NCI-H524 (cell line): ENCODE data around the gene ARID5B.

Experiments used
- DNase-seq, 2 experiments: peaks; one replicate each; lab custom pipeline; 2025; lab: John Stamatoyannopoulos, UW

The ARID5B gene

DNA sequence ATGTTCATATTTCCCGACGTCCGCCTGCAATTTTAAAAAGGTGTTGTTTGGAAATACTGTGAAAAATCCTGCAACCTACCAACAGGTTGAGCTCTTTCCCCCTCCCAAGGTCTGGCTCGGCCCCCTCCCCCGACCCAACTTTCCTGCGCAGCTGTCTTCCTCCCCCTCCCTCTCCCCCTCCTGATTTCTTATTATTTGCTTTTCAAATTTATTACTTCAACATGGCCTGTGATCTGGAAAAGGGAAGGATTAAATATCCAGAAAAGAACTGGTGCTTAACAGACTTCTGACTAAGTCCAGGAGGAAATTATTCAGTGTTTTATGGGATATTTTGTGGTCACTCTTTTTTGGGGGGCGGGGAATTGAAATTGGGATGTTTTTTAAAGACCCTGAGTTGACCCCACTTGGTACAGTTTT is 2.4 kb downstream of the ARID5B start:
- peak in 1 of 2 experiments; percentile 7 for DNase-seq

DNA sequence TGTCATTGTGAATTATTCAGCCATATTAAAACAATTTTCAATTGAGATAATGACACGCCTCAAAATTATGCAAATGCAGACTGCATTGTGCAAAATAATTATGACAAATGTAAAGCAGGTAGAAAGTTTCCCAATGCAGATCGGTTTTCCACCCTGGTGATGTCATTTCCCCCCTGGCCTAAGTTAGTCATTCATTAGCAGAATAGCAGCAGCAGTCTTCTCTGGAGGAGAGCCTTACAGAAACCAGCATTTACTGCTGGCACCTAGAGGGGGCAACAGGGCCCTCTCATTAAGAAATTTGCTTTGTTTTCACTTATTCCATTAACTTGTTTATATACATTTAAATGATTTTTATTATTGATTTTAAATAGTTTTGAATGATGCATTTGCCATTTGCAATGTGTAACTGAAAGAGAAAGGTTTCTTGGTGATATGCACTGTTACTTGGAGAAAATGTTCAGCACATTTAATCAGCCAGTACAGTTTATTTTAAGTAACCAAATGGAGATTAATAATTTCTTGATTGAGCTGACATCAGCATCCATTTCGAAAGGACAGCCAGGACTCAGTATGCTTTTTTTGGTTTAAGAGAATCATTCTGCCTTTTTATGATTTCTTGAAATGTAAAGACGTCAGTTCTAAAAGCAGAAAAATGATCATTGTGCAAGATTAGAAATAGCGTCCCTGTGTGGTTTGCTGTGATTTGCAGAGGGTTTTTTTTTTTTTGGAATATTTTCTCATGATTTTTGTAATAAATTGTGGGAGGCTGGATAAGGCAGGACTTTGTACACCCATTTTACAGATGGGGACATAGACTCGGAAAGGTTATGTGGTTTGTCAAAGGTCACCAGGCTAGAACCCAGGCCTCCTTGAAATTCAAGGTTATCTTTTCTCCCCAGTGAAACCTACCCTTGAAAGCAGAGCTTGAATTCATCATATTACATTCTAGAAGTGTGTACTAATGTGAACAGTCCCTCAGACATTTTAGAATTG is 3.5 kb downstream of the ARID5B start:
- no peak for DNase-seq

DNA sequence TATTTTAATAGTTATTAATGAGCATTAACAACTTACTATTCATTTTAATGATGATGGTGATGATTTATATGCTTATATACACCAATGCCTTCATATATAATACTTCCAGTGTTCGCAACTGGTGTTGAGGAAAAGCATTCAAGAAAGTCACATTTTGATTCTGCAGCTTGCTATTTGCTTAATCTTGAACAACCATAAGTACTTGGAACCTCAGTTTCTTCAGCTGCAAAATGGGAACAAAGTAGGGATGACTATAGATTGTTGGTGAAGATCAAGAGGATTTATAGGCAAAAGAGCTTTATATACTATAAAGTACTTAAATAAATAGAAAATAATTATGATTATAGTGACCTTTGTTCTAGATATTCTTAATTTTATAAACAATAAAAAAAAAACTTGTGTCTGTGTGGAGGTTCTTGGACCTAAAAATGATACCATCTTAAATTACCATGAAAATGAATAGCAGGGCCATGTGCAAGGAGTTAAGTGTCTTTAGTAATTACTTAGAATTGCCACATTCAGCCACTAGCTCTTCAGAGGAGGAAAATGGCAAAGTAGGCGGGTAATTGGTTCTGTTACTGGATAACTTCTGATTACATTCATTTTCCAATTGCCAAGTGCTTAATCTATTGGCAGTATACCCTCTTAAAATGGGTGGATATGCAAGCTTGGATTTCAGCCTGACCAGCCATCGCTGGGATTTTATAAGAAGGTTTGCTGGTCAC is 4.5 kb downstream of the ARID5B start:
- DNase-seq = no peak

DNA sequence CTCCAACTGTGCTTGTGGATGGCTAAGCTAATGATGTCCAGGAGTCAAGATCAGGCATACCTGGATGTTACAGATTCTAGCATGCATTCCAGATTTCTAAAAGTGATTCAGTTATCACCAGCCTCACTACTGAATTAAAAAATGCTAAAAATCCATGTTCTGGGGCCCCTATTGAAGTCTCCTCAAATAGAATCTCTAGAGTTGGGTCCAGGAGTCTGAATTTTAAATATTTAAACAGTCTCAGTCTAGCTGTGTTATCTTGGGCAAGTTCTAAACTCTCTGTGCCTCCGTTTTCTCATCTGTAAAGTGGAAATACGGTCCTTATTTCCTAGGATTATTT is 5.0 kb downstream of the ARID5B start:
- no peak for DNase-seq

DNA sequence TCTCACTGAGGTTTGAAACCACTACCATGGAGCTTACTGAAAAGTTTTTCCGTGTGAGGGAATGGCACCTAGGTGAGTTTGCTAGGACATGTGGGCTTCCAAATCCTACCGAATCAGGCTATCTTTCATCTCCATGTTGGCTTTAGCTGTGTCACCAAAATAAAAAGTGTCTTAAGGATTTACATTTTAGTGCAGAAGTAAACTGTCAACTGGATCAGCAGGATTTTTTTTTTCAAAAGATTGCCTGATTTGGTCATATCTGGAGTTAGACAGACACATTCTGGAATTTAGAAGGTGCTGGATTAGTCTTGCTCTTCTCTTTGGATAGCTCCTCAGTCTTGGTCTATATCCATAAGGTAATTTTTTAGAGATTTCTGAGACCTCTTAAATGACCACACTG is 5.5 kb downstream of the ARID5B start:
- no peak for DNase-seq

DNA sequence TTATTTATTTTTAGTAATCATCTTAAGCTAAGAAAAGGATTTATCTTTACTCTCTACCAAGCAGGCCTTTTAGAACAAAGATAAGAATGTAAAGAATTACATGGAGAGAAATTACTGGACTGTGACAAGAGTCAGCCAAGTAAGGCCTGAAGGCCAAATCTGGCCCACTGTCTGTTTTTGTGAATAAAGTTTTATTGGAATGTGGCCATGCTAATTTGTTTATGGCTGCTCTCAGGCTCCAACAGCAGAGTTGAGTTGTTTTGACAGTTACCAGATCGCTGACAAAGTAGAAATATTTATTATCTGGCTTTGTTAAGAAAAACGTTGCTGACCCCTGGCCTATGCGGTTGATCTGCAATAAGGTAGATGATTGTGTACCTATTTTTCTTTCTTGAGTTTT is 6.1 kb downstream of the ARID5B start:
- DNase-seq = no peak

DNA sequence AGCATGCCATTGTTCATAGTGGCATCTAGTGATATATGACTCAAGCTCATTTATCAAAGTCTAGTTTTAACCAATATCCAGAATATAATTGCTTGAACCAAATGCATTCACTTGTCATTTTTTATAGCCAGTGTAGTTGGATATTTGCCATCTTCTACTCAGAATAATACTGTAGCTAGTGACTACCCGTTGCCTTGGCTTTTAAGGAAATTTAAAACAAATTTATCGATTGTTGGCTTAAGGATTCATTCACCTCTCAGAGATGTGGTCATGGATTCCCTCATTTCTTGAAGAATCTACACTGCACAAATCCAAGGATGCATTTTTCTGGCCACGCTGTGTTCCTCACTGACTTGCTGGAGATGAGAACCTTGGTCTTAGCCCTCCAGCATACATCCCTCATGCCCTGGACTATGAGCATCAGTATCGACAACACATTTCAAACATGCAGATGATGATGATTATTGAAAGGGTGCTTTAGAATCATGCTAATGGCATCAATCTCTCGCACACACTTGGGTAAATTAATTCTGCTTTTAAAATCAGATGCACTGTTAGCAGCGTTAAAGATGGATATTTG is 8.8 kb downstream of the ARID5B start:
- no peak for DNase-seq

DNA sequence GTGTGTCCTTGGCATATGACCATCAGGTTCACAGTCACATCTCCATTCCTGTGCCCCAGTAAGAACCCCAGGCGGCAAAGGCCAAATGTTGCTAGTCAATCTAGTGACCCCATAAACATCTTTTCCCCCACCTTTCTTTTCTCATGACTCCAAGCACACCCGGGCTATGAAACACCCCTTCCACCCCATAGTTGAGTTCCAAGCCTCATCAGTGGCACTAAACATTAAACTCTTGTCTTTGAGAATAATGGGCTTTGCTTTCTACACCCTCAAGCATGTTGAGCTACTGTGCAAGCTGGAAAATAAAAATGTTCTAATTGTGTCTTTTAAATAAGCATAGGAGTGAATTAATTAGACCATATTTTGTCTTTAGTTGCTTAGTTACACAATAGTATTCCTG is 9.4 kb downstream of the ARID5B start:
- DNase-seq = no peak

DNA sequence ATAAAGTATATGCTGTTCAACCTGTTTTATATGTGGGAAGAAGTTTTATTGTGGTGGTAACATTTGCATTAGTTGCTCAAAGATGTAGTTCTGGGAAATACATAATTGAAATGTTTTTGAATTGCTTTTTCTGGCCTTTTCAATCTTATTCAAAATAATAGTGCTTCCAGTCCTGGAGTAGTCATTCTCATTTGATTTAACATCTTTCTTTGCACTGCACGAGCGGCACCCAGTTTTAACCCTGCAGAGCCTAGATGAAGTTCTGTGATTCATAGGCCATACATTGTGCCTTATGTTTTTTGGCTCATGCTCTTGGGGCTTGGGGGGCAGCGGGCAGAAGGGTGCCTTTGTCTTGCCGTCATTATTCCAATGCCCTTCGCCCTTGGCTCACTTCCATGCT is 9.9 kb downstream of the ARID5B start:
- no peak for DNase-seq

DNA sequence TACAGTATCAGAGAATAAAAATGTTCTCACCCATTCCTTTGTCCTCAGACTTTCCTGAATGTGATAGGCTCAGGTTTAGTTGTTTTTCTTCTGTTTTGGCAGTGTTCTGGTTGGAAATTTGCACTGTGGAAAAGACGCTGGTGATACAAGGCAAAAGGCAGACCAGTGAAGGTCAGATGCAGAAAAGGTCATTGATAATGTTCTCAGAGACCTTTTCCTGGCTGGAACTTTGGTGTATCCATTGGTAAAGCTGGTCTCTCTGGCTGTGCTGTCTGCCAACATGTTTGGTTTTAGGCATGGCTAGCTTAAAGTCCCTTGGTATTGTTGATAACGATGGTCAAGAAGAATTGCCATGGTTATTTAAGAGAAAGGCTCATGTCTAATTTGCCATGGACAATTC is 11.5 kb downstream of the ARID5B start:
- no peak for DNase-seq

DNA sequence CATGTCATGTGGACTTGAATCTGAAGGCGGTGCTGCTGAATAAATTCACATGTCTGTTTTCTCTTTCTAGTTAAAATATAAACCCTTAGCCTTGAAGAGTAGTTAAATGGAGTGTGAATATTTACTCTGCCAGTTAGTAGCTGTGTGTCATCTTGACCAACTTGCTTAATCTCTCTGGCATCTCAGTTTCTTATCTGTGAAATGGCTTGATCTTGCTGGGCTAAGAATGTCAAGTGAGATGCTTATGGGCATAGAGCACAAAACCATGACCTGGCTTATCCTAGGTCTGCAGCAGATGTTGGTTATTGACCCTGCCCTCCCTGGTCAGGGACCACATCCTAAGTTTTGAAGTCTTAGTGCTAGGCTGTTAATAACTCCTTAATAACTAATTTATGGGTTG is 16.6 kb downstream of the ARID5B start:
- DNase-seq = no peak

DNA sequence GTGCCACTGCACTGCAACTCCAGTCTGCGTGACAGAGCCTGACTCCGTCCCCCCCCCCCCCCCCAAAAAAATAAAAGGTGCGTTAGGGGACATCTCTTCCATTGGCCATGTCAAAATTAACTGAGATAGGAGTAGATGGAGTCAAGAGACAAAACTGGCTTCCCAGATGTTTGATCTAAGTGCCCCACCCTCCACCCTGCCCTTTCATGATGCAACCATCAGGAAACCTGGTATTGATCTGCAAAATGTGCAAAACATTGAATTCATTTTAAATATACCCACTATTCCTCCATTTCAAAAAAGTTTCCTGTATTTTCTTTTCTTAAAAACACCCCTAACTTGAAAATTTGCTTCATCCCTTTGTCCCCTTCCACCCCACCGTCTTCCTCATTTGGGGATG is 17.5 kb downstream of the ARID5B start:
- no peak for DNase-seq

DNA sequence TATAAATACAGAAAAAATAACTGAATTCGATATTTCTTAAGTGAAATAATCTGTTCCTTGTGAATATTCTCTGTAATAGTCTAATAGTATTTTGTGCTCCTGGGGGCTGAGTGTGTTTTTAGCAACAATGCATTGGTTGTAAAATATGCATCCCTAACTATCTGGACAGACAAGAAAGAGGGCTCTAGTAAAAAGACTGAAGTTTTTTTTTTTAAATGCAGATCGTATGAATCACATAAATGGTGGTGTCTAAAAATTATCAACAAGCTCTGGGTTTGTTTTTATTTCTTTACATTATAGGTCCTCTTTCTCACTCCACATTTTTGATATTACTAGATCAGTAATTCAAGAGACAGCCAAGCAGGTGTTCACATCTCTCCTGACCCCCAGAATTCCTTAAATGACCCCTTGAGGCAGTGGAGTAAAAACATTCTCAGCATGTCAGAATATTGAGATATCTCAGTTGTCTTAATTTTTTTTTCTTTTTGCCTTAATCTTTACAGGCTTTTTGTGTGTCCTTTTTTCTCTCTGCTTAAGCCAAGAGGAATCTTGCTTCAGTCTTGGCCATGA is 18.2 kb downstream of the ARID5B start:
- no peak for DNase-seq

DNA sequence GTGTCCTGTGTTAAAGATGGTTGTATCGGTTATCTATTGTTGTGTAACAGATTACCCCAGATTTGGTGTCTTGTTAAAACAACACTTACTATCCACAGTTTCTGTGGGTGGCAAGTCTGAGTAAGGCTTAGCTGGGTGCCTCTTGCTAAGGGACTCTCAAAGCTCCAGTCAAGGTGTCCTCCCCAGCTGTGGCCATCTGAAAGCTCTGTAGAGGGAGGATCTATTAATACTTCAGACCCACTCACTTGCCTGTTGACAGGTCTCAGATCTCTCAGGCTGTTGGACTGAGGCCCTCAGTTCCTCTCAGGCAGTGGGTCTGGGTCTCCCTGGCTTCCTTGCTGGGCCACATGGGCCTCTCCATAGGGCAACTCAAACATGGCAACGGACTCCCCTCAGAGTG is 19.6 kb downstream of the ARID5B start:
- DNase-seq = no peak

DNA sequence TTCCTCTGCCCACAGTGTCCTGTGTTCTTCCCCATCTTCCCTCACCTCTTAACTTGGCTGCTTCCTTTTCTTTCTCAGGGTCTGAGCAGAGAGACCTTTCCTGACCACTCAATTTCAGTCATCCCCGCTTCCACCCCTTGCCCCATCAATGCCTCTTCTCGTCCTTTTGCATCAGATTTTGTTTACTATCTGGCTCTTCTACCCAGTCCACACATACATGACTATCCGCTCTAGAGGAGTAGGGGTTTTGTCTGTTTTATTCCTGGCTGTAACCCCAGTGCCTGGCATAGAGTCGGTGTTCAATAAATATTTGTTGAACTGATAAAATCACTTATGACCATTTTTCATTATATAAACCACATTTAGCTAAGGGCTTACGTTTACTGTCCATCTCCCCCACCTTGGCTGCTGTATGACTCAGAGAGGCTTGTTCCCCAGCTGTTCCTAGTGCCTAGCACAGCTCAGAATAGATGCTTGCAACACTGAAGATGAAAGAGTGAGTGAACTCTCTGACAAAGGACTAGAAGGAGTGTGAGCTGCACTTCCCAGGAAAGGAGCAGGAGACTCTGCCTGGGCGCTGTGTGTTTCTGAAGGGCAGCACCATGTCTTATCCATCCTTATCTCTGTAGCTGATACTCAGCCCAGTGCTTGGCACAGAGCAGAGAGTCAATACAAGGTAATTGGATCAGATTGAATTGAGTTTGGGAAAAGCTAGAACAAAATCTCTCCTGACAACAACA is 21.9 kb downstream of the ARID5B start:
- no peak for DNase-seq

DNA sequence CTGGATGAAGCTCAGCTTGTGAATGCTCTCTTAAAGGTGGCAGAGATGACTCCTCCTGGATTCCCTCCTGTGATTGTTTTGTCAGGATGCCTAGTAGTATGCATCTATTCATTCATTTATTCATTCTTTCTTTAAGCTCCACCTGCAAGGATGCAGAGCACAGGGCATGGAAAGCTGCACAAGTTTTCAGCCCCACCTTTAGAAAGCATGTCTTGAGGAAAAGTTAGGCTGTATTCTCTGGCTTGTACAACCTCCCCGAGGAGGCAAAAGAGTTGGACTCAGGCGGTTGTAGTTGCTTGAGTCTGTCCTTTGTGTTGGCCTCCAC is 22.4 kb downstream of the ARID5B start:
- no peak for DNase-seq

DNA sequence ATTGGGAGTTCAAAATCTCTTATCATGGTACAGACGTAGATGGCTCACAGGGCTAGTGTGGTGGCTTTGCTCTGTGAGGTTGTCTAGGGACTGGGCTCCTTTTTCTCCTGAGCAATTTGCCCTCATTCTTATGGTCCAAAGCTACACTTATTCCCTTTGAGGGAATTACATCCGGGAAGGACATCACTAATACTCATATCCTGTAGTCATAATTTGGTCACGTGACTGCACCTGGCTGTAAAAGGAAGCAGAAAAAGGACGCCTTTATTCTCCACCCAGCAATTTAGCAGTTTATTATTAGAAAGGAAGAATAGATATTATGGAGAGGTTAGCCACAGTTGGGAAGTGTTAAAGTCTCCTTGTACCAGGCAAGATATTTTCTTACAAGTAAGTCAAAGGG is 28.1 kb downstream of the ARID5B start:
- DNase-seq = no peak

DNA sequence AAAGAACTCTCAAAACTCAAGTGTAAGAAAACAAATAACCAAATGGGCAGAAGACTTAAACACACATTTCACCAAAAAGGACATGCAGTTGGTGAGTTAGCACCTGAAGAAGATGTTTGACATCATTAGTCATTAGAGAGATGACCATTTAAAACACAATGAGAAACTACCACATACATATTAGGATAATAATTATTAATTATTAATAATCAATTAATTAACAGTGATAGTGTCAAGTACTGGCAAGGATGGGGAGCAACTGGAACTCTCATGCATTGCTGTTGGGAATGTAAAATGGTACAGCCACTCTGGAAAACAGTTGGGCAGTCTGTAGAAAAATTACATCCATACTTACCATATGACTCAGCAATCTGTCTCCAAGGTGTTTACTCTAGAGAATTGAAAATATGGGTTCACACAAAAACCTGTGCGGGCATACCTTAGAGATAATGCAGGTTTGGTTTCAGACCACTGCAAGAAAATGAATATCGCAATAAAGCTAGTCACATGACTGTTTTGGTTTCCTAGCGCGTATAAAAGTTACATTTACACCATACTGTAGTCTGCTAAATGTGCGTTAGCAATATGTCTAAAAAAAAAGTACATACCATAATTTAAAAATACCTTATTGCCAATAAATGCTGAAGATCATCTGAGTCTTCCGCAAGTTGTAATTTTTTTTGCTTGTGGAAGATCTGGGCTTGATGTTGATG is 30.3 kb downstream of the ARID5B start:
- DNase-seq = no peak

DNA sequence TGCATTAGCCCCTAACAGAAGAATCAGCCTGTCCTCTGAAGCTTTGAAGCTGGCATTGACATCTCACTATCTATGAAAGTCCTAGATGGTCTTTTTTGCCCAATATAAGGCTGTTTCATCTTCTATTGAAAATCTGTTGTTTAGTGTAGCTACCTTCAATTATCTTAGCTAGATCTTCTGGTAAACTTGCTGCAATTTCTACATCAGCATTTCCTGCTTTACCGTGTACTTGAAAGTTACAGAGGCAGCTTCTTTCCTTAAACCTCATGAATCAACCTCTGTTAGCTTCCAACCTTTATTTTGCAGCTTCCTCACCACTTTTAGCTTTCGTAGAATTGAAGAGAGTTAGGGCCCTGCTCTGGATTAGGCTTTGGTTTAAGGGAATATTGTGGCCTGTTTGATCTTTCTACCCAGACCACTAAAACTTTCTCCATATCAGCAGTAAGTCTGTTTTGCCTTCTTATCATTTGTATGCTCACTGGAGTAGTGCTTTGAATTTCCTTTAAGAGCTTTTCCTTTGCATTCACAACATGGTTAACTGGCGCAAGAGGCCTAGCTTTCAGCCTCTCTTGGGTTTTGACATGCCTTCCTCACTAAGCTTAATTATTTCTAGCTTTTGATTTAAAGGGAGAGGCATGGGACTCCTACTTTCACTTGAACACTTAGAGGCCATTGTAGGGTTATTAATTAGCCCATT is 32.5 kb downstream of the ARID5B start:
- no peak for DNase-seq

DNA sequence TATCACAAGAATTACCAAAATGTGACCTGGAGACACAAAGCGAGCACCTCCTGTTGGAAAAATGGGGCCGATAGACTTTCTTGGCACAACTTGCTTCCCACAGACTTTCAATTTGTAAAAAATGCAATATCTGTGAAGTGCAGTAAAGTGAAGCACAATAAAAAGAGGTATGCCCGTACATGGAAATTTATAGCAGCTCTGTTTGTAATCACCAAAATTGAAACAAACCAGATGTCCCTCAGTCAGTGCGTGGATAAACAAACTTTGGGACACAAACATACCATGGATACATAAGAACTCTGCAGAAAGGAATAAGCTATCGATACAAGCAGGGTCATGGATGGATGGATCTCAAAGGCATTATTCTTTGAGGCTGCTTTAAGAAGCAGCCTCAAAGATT is 33.6 kb downstream of the ARID5B start:
- no peak for DNase-seq

DNA sequence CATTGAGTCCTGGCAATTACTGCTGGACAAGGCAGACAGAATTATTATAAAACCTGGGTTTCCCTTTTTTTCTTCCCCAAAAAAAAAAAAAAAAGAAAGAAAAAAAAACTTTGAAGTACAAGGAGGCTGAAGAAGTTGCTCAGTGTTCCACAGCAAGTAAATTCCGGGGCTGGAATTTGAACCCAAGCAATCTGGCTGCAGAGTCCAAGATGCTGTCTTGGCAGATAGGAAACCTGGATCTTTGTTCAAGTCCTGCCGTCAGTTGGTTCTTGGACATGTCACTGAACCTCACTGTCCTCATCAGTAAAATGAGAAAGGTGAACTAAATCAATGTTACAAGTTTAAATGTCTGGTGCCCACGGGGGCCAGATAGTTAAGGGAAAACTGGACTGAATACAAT is 35.3 kb downstream of the ARID5B start:
- no peak for DNase-seq
